HEK293 (cell line): Measurements from ENCODE around the gene TLCD2.

Experiments
- CTCF ChIA-PET: fragments of 350-600 bp; formaldehyde crosslinking; extraction: SDS; loops from one replicate; lab custom pipeline; 2021; ENCODE audit warnings: antibody characterized with exemption; lab: Yijun Ruan, JAX
- POLR2A ChIA-PET: fragments of 300-600 bp; formaldehyde crosslinking; extraction: SDS; loops from one replicate; lab custom pipeline; 2020; ENCODE audit warnings: antibody characterized with exemption, inconsistent platforms; lab: Yijun Ruan, JAX
- H3K27ac ChIP-seq: fragments of 200-500 bp; sonication (Bioruptor generic); 2 replicates; pipeline ENCODE4 v1.5.1; 2014; ENCODE audit warnings: low read depth, low read length, control low read depth, inconsistent platforms; ENCODE audit errors: extremely low read depth
- H3K36me3 ChIP-seq, 2 experiments: fragments of 200-500 bp in 1 of 2; sonication (Bioruptor generic) in 1 of 2; 1 replicate in 1 of 2; 2 replicates in 1 of 2; pipeline ENCODE4 v1.5.1; 2014 to 2017; ENCODE audit warnings: inconsistent platforms in 2 of 2, low read length in 2 of 2; ENCODE audit not compliant: control insufficient read depth in 2 of 2, insufficient read depth in 1 of 2
- H3K4me1 ChIP-seq: fragments of 200-500 bp; sonication (Bioruptor generic); 2 replicates; pipeline ENCODE4 v1.5.1; 2014; ENCODE audit warnings: mild to moderate bottlenecking, low read length, inconsistent platforms; ENCODE audit not compliant: control insufficient read depth, insufficient read depth
- H3K4me3 ChIP-seq: 2 replicates; pipeline ENCODE4 v1.5.1; 2011; ENCODE audit warnings: low read depth, mild to moderate bottlenecking, control low read depth, low read length, moderate library complexity
- H3K9me3 ChIP-seq: fragments of 200-500 bp; sonication (Bioruptor generic); 2 replicates; pipeline ENCODE4 v1.5.1; 2014; ENCODE audit warnings: low read depth, low read length, inconsistent platforms; ENCODE audit not compliant: control insufficient read depth, insufficient read depth
- EGR2 ChIP-seq: fragments of 450-650 bp; formaldehyde crosslinking; IDR thresholded peaks from 2 replicates; pipeline ENCODE4 v1.5.1; 2016; ENCODE audit warnings: low read depth, missing biosample characterization, missing genetic modification characterization
- FEZF1 ChIP-seq: fragments of 450-650 bp; formaldehyde crosslinking; IDR thresholded peaks from 2 replicates; pipeline ENCODE4 v1.5.1; 2016; ENCODE audit warnings: missing biosample characterization, missing genetic modification characterization
- INSM2 ChIP-seq: fragments of 450-650 bp; formaldehyde crosslinking; IDR thresholded peaks from 2 replicates; pipeline ENCODE4 v1.5.1; 2016; ENCODE audit warnings: missing biosample characterization, missing genetic modification characterization
- REST ChIP-seq: fragments of 450-650 bp; formaldehyde crosslinking; IDR thresholded peaks from 2 replicates; pipeline ENCODE4 v1.5.1; 2016; ENCODE audit warnings: missing biosample characterization, missing genetic modification characterization
- TCF7L2 ChIP-seq: IDR thresholded peaks from 2 replicates; pipeline ENCODE4 v1.6.1; 2011; ENCODE audit warnings: low read depth, mild to moderate bottlenecking, inconsistent platforms, low read length, moderate library complexity, borderline replicate concordance
- TRIM28 ChIP-seq: IDR thresholded peaks from 2 replicates; pipeline ENCODE4 v1.6.1; 2011; ENCODE audit warnings: low read length, control low read depth, borderline replicate concordance
- ZBTB6 ChIP-seq: fragments of 450-650 bp; formaldehyde crosslinking; IDR thresholded peaks from 2 replicates; pipeline ENCODE4 v1.5.1; 2017; ENCODE audit warnings: missing biosample characterization, missing genetic modification characterization
- ZBTB8A ChIP-seq: fragments of 450-650 bp; formaldehyde crosslinking; IDR thresholded peaks from 2 replicates; pipeline ENCODE4 v1.5.1; 2016; ENCODE audit warnings: missing biosample characterization, missing genetic modification characterization
- ZNF16 ChIP-seq: fragments of 450-650 bp; formaldehyde crosslinking; IDR thresholded peaks from 2 replicates; pipeline ENCODE4 v1.5.1; 2016; ENCODE audit warnings: low read depth, missing biosample characterization, missing genetic modification characterization
- ZNF221 ChIP-seq: fragments of 450-650 bp; formaldehyde crosslinking; IDR thresholded peaks from 2 replicates; pipeline ENCODE4 v1.5.1; 2017; ENCODE audit warnings: missing biosample characterization, missing genetic modification characterization, borderline replicate concordance
- ZNF223 ChIP-seq: fragments of 450-650 bp; formaldehyde crosslinking; IDR thresholded peaks from 2 replicates; pipeline ENCODE4 v1.5.1; 2016; ENCODE audit warnings: missing biosample characterization, missing genetic modification characterization
- ZNF266 ChIP-seq: fragments of 450-650 bp; formaldehyde crosslinking; IDR thresholded peaks from 2 replicates; pipeline ENCODE4 v1.5.1; 2016; ENCODE audit warnings: missing biosample characterization, missing genetic modification characterization, low read depth
- ZNF341 ChIP-seq: fragments of 450-650 bp; formaldehyde crosslinking; IDR thresholded peaks from 2 replicates; pipeline ENCODE4; 2016; ENCODE audit warnings: low read depth, missing biosample characterization, missing genetic modification characterization
- ZNF366 ChIP-seq: fragments of 450-650 bp; formaldehyde crosslinking; conservative IDR thresholded peaks from 2 replicates; pipeline ENCODE4 v1.5.1; 2016; ENCODE audit warnings: missing biosample characterization, missing genetic modification characterization
- ZNF423 ChIP-seq: fragments of 450-650 bp; formaldehyde crosslinking; IDR thresholded peaks from 2 replicates; pipeline ENCODE4 v1.5.1; 2016; ENCODE audit warnings: missing biosample characterization, missing genetic modification characterization
- ZNF501 ChIP-seq: fragments of 450-650 bp; formaldehyde crosslinking; IDR thresholded peaks from 2 replicates; pipeline ENCODE4 v1.5.1; 2016; ENCODE audit warnings: missing biosample characterization, missing genetic modification characterization
- ZNF514 ChIP-seq: fragments of 450-650 bp; formaldehyde crosslinking; IDR thresholded peaks from 2 replicates; pipeline ENCODE4 v1.5.1; 2016; ENCODE audit warnings: missing biosample characterization, missing genetic modification characterization
- ZNF621 ChIP-seq: fragments of 450-650 bp; formaldehyde crosslinking; IDR thresholded peaks from 2 replicates; pipeline ENCODE4 v1.5.1; 2017; ENCODE audit warnings: missing biosample characterization, missing genetic modification characterization
- ZNF707 ChIP-seq: fragments of 450-650 bp; formaldehyde crosslinking; IDR thresholded peaks from 2 replicates; pipeline ENCODE4 v1.5.1; 2016; ENCODE audit warnings: missing biosample characterization, missing genetic modification characterization
- TF ChIP-seq, protein P1 (sequence below): fragments of 450-650 bp; formaldehyde crosslinking; conservative IDR thresholded peaks from 2 replicates; pipeline ENCODE4 v1.5.1; 2016; ENCODE audit warnings: low read depth, missing biosample characterization, missing genetic modification characterization

Gene TLCD2

GRCh38 chr17:1661045-1661444 lies 49.1 kb downstream of the TLCD2 start:
- TF ChIP-seq ZNF366 (no peak), ZNF341 (tag by site-specific recombination) (no peak), FEZF1 (no peak), INSM2 (no peak), ZNF621 (tag by site-specific recombination) (no peak), ZBTB8A (no peak), TRIM28 (no peak), EGR2 (tag by site-specific recombination) (no peak), ZNF223 (tag by site-specific recombination) (no peak), TCF7L2 (no peak), ZNF514 (tag by site-specific recombination) (no peak), ZNF501 (tag by site-specific recombination) (no peak), ZBTB6 (tag by site-specific recombination) (no peak), ZNF423 (no peak), ZNF266 (tag by site-specific recombination) (no peak), ZNF221 (tag by site-specific recombination) (no peak), ZNF707 (no peak), ZNF16 (tag by site-specific recombination) (no peak), REST (tag by site-specific recombination) (no peak)
- TF ChIP-seq, protein P1, sequence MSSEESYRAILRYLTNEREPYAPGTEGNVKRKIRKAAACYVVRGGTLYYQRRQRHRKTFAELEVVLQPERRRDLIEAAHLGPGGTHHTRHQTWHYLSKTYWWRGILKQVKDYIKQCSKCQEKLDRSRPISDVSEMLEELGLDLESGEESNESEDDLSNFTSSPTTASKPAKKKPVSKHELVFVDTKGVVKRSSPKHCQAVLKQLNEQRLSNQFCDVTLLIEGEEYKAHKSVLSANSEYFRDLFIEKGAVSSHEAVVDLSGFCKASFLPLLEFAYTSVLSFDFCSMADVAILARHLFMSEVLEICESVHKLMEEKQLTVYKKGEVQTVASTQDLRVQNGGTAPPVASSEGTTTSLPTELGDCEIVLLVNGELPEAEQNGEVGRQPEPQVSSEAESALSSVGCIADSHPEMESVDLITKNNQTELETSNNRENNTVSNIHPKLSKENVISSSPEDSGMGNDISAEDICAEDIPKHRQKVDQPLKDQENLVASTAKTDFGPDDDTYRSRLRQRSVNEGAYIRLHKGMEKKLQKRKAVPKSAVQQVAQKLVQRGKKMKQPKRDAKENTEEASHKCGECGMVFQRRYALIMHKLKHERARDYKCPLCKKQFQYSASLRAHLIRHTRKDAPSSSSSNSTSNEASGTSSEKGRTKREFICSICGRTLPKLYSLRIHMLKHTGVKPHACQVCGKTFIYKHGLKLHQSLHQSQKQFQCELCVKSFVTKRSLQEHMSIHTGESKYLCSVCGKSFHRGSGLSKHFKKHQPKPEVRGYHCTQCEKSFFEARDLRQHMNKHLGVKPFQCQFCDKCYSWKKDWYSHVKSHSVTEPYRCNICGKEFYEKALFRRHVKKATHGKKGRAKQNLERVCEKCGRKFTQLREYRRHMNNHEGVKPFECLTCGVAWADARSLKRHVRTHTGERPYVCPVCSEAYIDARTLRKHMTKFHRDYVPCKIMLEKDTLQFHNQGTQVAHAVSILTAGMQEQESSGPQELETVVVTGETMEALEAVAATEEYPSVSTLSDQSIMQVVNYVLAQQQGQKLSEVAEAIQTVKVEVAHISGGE = no peak
- ChIA-PET CTCF (interaction anchor here (1.0 to 3.7 kb wide), 6 partner anchors 8 to 86 kb away, joined by 3 to 28 read pairs (median 6); partner anchors contain the start of gene RILP), POLR2A (interaction anchor here (0.5 to 1.8 kb wide), 7 partner anchors 8 to 1285 kb away, joined by 3 to 8 read pairs (median 5); partner anchors contain the start of gene RILP)
- Histone ChIP-seq H3K27ac (no peak overlapping the region), H3K36me3 (peaks cover 97 to 98% of the 10 kb centered on the region in 2 experiments), H3K4me3 (no peak overlapping the region), H3K9me3 (no peaks in the 10 kb centered on the region), H3K4me1 (no peaks in the 10 kb centered on the region)
